NB4 (cell line): ENCODE data around the gene KIF5C.

Experiments used
- MAX ChIP-seq: IDR thresholded peaks from 2 replicates; pipeline ENCODE4 v1.6.1; 2011; ENCODE audit warnings: low read depth, low read length
- POLR2A ChIP-seq: IDR thresholded peaks from 2 replicates; pipeline ENCODE4 v1.6.1; 2011; ENCODE audit warnings: mild to moderate bottlenecking; ENCODE audit not compliant: insufficient read length; ENCODE audit errors: extremely low read depth
- TF ChIP-seq, protein P1 (sequence below): IDR thresholded peaks from one replicate; pipeline ENCODE4 v1.5.1; 2012; ENCODE audit warnings: low read depth, low read length

GRCh38 chr2:148959745-148960144 is 84.7 kb downstream of the KIF5C start:
- TF ChIP-seq, protein P1, sequence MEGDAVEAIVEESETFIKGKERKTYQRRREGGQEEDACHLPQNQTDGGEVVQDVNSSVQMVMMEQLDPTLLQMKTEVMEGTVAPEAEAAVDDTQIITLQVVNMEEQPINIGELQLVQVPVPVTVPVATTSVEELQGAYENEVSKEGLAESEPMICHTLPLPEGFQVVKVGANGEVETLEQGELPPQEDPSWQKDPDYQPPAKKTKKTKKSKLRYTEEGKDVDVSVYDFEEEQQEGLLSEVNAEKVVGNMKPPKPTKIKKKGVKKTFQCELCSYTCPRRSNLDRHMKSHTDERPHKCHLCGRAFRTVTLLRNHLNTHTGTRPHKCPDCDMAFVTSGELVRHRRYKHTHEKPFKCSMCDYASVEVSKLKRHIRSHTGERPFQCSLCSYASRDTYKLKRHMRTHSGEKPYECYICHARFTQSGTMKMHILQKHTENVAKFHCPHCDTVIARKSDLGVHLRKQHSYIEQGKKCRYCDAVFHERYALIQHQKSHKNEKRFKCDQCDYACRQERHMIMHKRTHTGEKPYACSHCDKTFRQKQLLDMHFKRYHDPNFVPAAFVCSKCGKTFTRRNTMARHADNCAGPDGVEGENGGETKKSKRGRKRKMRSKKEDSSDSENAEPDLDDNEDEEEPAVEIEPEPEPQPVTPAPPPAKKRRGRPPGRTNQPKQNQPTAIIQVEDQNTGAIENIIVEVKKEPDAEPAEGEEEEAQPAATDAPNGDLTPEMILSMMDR: no peak
- TF ChIP-seq POLR2A (no peak), MAX (no peak)
